GM18907 (cell line): Measurements from ENCODE around the gene TNFRSF6B.

Source experiments
- ATAC-seq: cut with Tn5 transposase; IDR thresholded peaks from one replicate; pipeline ENCODE4 v1.9.1; 2021; ENCODE audit warnings: mild to moderate bottlenecking, moderate library complexity; ENCODE audit not compliant: unreplicated experiment

The TNFRSF6B gene

GRCh38 chr20:63734946-63735858 lies 38.8 kb downstream of the TNFRSF6B start:
- no peak for ATAC-seq

GRCh38 chr20:63735859-63736718 lies 39.6 kb downstream of the TNFRSF6B start, which contains the start of gene LIME1:
LIME1 (plus strand) TSS chr20:63736664; CDS start chr20:63737550, 886 bp downstream.
- no peak for ATAC-seq

GRCh38 chr20:63736893-63737694 lies 40.6 kb downstream of the TNFRSF6B start:
- ATAC-seq: no peak

GRCh38 chr20:63737695-63737944 lies 41.2 kb downstream of the TNFRSF6B start:
- no peak for ATAC-seq

- no peak for ATAC-seq
These were observed 41.7 kb downstream of the TNFRSF6B start for GRCh38 chr20:63737945-63738686.

GRCh38 chr20:63738687-63739129 lies 42.3 kb downstream of the TNFRSF6B start:
- no peak for ATAC-seq

GRCh38 chr20:63739130-63740069 lies 42.9 kb downstream of the TNFRSF6B start, which contains the start of gene SLC2A4RG:
SLC2A4RG (plus strand) TSS chr20:63739776; CDS start chr20:63739913, 137 bp downstream.
- no peak for ATAC-seq

- ATAC-seq: no peak
These were observed 43.7 kb downstream of the TNFRSF6B start for GRCh38 chr20:63740070-63740626.

- no peak for ATAC-seq
These were observed 44.3 kb downstream of the TNFRSF6B start for GRCh38 chr20:63740627-63741353.

- no peak for ATAC-seq
These were observed 44.9 kb downstream of the TNFRSF6B start for GRCh38 chr20:63741354-63741675.

- no peak for ATAC-seq
These were observed 45.4 kb downstream of the TNFRSF6B start for GRCh38 chr20:63741676-63742380.

GRCh38 chr20:63742381-63743024 lies 46.1 kb downstream of the TNFRSF6B start:
- ATAC-seq: no peak

- no peak for ATAC-seq
These were observed 46.9 kb downstream of the TNFRSF6B start for GRCh38 chr20:63743210-63743970.

- ATAC-seq: no peak
These were observed 47.7 kb downstream of the TNFRSF6B start for GRCh38 chr20:63744158-63744557.

- ATAC-seq: no peak
These were observed 48.3 kb downstream of the TNFRSF6B start for GRCh38 chr20:63744574-63745423.
